ENCODE data around the gene SPACDR. TPM values are rescaled to one million over a fixed set of nuclear protein-coding genes. Genes with fewer than 3 reads are reported as not detected.

Gene SPACDR
- total RNA-seq, 6 experiments from 2014 or later, result 0.66 to 1.6 (median 1.0) TPM

DNA sequence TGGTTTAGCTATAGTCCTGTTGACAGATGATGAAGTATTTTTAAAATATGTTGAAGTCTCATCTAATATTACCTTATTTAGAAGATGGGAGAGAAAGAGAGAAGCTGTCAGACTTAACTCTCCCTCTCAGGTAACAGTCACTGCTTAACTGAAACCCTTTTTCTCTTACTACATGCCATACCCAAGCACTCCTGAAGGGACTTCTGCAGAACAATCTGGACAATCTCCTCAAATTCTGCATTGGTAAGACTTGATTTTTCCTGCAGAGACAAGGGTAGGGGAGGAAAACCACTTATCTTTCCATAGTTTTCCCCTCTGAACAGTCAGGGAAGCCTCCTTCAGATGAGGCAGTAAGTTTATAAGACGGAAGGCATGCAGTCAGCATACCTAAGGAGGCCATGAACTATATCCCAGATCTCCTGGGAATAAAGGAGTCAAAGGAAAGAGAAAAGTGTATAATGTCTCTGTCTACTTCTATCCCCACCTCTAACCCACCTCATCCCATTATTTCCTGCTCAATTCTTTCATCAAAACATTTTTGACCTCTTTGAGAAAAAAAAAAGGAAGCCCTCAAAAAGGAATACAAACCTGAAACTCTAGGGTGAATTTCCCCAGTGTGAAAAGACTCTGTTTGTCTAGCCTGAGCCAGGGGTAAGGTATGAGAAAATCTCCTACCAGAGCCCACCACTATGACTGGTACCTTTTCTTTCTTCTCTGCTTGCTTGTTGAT is 45.0 kb downstream of the SPACDR start:
- TF ChIP-seq, protein P1, sequence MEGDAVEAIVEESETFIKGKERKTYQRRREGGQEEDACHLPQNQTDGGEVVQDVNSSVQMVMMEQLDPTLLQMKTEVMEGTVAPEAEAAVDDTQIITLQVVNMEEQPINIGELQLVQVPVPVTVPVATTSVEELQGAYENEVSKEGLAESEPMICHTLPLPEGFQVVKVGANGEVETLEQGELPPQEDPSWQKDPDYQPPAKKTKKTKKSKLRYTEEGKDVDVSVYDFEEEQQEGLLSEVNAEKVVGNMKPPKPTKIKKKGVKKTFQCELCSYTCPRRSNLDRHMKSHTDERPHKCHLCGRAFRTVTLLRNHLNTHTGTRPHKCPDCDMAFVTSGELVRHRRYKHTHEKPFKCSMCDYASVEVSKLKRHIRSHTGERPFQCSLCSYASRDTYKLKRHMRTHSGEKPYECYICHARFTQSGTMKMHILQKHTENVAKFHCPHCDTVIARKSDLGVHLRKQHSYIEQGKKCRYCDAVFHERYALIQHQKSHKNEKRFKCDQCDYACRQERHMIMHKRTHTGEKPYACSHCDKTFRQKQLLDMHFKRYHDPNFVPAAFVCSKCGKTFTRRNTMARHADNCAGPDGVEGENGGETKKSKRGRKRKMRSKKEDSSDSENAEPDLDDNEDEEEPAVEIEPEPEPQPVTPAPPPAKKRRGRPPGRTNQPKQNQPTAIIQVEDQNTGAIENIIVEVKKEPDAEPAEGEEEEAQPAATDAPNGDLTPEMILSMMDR (IDR thresholded peaks at IDR 0.05), result peak; percentile 28; the same call in 1 of the 2 replicates
- H3K27me3 Mint-ChIP-seq (ENCODE audit: insufficient read depth), result no peaks in the 10 kb centered on the region
- DNase-seq, result no peak
- H3K9me3 Mint-ChIP-seq, result no peaks in the 10 kb centered on the region
- no peak overlapping the region for H3K27ac Mint-ChIP-seq
- H3K4me3 Mint-ChIP-seq, result no peak overlapping the region
- H3K4me1 Mint-ChIP-seq (ENCODE audit: low read depth), result no peaks in the 10 kb centered on the region
- no peaks in the 10 kb centered on the region for H3K36me3 Mint-ChIP-seq (ENCODE audit: low read depth)

- H3K27me3 Mint-ChIP-seq (ENCODE audit: insufficient read depth), result peaks cover 6% of the 10 kb centered on the region; the same call in 1 of the 2 replicates
- DNase-seq, result no peak
- no peaks in the 10 kb centered on the region for H3K9me3 Mint-ChIP-seq
- TF ChIP-seq, protein P1 (IDR thresholded peaks at IDR 0.05), result no peak
- no peak overlapping the region for H3K4me3 Mint-ChIP-seq
- no peak overlapping the region for H3K27ac Mint-ChIP-seq
- H3K4me1 Mint-ChIP-seq (ENCODE audit: low read depth), result no peaks in the 10 kb centered on the region
- H3K36me3 Mint-ChIP-seq (ENCODE audit: low read depth), result no peaks in the 10 kb centered on the region
Measured at GRCh38 chr7:100415448-100415847, 48.6 kb downstream of the SPACDR start.

- Mint-ChIP-seq H3K27ac (no peak overlapping the region), H3K9me3 (no peaks in the 10 kb centered on the region), H3K36me3 (ENCODE audit: low read depth) (no peaks in the 10 kb centered on the region), H3K27me3 (ENCODE audit: insufficient read depth) (peaks cover 6% of the 10 kb centered on the region; the same call in 1 of the 2 replicates), H3K4me1 (ENCODE audit: low read depth) (no peaks in the 10 kb centered on the region), H3K4me3 (no peak overlapping the region)
- TF ChIP-seq, protein P1 (IDR thresholded peaks at IDR 0.05), result no peak
- no peak for DNase-seq
Measured at GRCh38 chr7:100413889-100414288, 50.2 kb downstream of the SPACDR start.

- Mint-ChIP-seq H3K4me1 (ENCODE audit: low read depth) (no peaks in the 10 kb centered on the region), H3K36me3 (ENCODE audit: low read depth) (no peaks in the 10 kb centered on the region), H3K27me3 (ENCODE audit: insufficient read depth) (peaks cover 6% of the 10 kb centered on the region; the same call in 1 of the 2 replicates), H3K27ac (no peak overlapping the region), H3K4me3 (no peak overlapping the region), H3K9me3 (no peaks in the 10 kb centered on the region)
- DNase-seq, result no peak
- TF ChIP-seq, protein P1 (IDR thresholded peaks at IDR 0.05), result no peak
Measured at GRCh38 chr7:100413346-100413745, 50.7 kb downstream of the SPACDR start.

- DNase-seq, result no peak
- Mint-ChIP-seq H3K4me3 (no peak overlapping the region), H3K36me3 (ENCODE audit: low read depth) (no peaks in the 10 kb centered on the region), H3K4me1 (ENCODE audit: low read depth) (peaks cover 11% of the 10 kb centered on the region), H3K9me3 (no peaks in the 10 kb centered on the region), H3K27me3 (ENCODE audit: insufficient read depth) (peaks cover 15% of the 10 kb centered on the region; the same call in 1 of the 2 replicates), H3K27ac (no peak overlapping the region)
- TF ChIP-seq, protein P1 (IDR thresholded peaks at IDR 0.05), result no peak
Measured at GRCh38 chr7:100411101-100411500, 53.0 kb downstream of the SPACDR start.
